HG02623 (cell line): ENCODE measurements around the gene TRIM52.

Experiments used
- ATAC-seq: cut with Tn5 transposase; IDR thresholded peaks from one replicate; pipeline ENCODE4 v1.9.1; 2021; ENCODE audit warnings: moderate library complexity; ENCODE audit not compliant: unreplicated experiment

The TRIM52 gene

GRCh38 chr5:181259283-181259682, 1.7 kb downstream of the TRIM52 start:
- no peak for ATAC-seq

- no peak for ATAC-seq
Observed at GRCh38 chr5:181258576-181258975, 2.4 kb downstream of the TRIM52 start.

DNA sequence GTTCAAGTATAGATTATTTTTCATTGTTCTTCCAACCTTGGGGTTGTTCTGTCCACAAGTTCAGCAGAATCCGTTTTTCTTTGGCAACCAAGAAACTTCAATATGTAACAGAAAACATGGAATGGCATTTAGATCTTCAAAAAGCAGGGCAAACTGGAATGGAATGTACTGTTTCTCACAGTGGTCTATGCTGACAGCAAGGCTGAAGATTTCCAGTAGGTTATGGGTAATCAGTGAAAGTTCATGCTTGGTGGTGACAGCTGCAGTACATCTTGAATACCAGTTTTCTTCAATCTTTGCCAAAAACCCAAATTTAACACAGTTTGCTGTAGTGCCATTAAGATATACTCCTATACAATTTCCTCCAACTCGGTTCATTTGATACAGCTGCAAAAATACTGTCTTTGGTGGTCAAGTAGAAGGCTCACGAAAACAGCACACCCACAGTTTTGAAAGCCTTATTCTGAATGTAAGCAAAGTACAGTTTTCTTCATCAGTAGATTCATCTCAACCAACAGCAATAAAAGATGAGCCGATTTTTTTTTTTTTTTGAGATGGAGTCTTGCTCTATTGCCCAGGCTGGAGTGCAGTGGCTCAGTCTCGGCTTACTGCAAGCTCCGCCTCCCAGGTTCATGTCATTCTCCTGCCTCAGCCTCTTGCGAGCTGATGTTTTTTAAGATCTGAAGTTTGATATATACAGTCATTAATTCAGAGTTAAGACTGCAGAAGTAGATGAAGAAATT, 4.9 kb downstream of the TRIM52 start:
- no peak for ATAC-seq

DNA sequence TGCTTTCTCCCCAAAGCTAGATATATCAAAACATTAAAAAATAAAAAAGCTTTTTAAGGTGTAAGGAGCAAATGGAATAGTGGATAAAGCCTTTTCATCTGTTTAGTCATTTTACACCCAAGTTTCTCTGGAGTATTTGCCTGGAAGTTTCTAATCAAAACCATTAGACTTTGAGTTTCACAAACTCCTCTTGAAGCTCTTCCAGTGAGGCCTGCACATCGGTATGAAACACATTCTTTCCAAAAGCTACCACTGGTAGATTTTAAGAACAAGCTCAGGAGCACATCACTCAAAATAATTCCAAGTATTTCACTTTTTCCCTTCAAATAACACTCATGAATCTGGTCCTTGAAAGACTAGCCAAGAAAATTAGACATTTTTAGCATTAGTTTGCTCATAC, 5.7 kb downstream of the TRIM52 start:
- ATAC-seq = no peak

GRCh38 chr5:181248277-181248676, 12.7 kb downstream of the TRIM52 start:
- no peak for ATAC-seq

GRCh38 chr5:181246276-181247049, 14.5 kb downstream of the TRIM52 start:
- ATAC-seq = peak; percentile 34

- peak; percentile 2 for ATAC-seq
Observed at GRCh38 chr5:181245427-181246275, 15.3 kb downstream of the TRIM52 start.

DNA sequence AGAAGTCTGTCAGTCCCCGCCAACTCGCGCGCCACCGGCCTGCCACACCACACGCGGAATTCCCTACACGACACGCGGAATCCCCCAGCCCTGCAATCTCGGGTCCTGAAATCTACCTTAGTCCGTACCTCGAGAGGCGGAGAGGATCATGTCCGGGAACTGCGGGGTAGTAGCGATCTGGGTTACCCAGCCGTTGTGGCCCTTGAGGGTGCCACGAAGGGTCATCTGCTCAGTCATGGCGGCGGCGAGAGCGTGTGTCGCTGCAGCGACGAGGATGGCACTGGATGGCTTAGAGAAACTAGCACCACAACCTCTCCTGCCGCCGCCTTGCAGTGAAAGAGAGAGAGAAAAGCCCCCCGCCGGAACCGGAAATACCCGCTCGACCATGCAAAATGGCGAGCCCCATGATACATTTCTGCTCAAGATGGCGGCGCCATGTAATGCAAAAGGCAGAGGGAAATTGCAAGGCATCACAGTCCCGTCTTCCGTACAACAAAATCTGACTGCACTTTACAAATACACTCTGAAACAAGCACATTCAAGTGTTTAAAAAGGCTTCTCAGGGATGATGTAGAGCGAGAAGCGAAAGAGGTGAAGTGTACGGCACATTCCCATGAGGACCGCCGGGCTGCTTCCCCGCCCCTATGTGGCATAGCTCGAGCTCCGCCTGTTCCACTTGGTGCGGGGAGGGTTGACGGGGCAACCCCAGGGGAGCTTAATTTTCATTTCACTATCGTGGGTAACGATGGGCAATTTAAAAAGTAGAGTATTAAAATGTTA, 17.2 kb downstream of the TRIM52 start, which contains the start of gene RACK1:
Gene RACK1, minus strand, starts transcription at position 343 of the 780 bp plus-strand sequence. Its CDS starts 106 bp downstream, at position 237.
- ATAC-seq = peak; percentile 53

- ATAC-seq = peak; percentile 6
Observed at GRCh38 chr5:181243018-181243563, 17.9 kb downstream of the TRIM52 start.

- ATAC-seq = no peak
Observed at GRCh38 chr5:181242031-181242451, 18.9 kb downstream of the TRIM52 start.

DNA sequence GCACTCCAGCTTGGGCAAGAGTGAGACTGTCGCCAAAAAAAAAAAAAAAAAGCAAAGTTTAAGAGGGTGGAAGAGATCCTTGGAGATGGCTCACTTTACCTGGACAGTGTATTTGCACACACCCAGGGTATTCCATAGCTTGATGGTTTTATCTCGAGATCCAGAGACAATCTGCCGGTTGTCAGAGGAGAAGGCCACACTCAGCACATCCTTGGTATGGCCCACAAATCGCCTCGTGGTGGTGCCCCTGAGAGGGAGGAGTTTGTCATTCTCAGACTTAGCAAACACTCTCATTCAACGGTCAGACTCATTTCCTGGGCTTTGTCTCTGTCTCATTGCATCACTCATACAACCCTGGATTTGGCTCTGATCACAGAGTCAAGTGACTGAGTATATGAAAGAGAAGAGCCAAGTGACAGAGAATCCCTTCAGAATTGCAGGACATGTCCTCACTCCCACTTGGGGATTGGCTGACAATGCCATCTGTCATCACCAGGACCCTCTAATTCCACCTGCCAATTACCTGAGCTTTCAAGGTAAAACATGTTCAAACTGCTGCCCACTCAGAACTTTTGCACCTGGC, 19.5 kb downstream of the TRIM52 start:
- no peak for ATAC-seq

DNA sequence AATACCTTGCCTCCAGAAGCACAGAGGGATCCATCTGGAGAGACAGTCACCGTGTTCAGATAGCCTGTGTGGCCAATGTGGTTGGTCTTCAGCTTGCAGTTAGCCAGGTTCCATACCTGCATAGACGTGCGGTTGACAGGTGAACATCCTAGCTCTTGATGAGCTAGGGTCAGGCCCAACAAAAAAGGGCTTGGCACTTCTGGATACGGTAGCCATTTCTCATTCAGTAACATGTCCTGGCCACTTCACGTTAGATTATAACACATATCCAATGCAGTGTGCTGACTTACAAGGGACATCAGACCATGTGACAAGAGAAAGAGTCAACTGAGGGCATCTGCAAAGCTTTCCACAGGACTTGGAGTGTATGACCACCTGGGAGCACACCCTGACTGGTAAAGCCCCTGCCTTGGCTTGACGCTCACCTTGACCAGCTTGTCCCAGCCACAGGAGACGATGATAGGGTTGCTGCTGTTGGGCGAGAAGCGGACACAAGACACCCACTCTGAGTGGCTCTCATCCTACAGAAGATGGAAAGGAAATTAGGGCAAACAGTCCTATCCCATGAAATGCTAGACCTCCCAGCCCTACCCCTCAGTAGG, 21.8 kb downstream of the TRIM52 start:
- no peak for ATAC-seq

DNA sequence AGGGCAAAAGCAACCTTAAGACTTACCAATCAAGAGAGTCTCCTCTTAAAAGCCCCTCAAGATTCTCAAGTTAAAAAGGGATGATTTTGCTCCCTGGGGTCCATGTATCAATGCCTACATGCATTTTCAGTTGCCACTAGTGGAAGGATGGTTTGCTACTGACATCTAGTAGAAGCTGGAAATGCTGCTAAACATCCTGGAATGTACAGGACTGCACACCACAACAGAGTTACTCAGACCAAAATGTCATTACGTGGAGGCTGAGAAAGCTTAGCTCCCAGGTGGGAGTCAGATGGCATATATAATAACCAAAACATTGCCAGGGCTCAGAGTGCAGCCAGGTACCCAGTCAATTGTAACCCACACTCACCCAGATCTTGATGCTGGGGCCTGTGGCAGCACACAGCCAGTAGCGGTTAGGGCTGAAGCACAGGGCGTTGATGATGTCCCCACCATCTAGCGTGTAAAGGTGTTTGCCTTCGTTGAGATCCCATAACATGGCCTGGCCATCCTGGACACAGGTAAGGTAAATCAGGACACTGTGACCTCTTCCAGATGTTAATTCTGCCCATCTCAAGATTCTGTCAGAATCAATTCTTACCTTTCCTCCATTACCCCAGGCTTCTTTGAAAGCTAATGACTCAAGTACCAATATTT, 23.1 kb downstream of the TRIM52 start:
- ATAC-seq = no peak

DNA sequence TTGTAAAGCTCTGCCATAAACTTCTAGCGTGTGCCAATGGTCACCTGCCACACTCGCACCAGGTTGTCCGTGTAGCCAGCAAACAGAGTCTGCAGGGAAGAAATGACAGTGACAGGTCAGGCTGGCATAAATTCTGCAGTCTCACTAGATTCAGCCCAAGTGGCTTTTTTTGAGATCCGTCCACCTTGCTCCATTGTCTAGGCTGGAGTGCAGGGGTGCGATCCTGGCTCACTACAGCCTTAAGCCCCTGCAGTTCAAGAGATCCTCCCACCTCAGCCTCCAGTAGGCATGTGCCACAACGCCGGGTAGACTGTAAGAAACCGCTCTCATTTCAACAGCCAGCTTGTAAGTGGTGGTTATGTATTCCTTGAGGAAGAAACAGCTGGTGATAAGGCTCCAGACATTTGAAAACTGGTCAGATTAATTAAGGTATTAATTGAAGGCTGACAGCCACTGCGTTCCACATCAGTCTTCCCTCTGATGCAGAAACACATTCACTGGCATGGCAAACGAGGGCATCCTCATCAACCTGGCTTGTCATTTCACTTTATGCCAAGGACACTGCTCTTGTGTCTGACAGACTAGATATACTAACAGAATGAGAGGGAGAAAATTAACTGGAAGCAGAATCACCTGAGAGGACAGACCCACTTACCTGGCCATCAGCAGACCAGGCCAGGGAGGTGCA, 23.8 kb downstream of the TRIM52 start:
- ATAC-seq = no peak

- ATAC-seq = no peak
Observed at GRCh38 chr5:181236471-181236870, 24.5 kb downstream of the TRIM52 start.

DNA sequence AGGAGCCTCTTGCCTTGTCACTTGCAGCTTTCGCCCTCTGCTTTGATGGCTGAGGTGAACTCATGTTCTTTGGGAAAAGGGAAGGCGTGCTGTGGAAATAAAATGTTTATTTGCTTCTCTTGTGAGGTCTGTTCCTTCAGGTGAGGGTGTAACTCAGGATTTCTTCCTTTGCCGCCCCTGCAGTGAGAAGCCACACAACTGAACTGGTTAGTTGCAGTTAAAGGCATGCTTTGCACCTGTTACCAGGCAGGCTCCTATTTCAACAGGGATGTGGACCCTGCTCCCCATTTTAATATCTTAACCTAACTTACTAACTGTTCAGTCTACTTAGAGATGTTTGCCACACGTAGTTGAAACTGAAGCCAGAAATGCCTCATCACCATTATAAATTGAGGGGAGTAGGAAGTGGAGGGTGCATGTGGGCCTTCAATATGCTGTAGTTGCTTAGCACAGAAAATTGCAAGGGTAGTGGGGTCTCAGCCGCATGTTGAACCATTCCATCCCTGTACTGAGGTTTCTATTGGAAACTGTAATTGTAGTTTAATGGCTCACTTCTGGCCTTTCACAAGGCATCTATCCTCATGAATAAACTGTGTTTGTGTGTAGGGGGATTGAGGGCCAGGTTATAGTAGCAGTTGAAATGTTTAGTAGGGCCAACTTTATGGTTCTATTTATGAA, 25.1 kb downstream of the TRIM52 start:
- no peak for ATAC-seq

- ATAC-seq = no peak
Observed at GRCh38 chr5:181235323-181235688, 25.6 kb downstream of the TRIM52 start.
